K562 (cell line): ENCODE data around the gene GCHFR. TPM values are rescaled to one million over a fixed set of nuclear protein-coding genes. Genes with fewer than 3 reads are reported as not detected.

Experiments
- CHD4 ChIP-seq: fragments of 200-600 bp; sonication (generic); IDR thresholded peaks from 3 replicates; pipeline ENCODE4 v1.6.1; 2012; ENCODE audit warnings: low read depth, mild to moderate bottlenecking, mixed read lengths, low read length, inconsistent platforms; ENCODE audit not compliant: insufficient read depth, insufficient replicate concordance, poor library complexity, severe bottlenecking
- FOS ChIP-seq: IDR thresholded peaks from 3 replicates; pipeline ENCODE4 v1.6.1; 2011; ENCODE audit not compliant: insufficient read length; ENCODE audit errors: extremely low read depth
- KDM1A ChIP-seq, 2 experiments: fragments of 450-650 bp; IDR thresholded peaks; 2 replicates each; pipeline ENCODE4 v1.6.1; 2016; ENCODE audit warnings: mild to moderate bottlenecking in 2 of 2
- MIER1 ChIP-seq: fragments of 450-650 bp; IDR thresholded peaks from 2 replicates; pipeline ENCODE4 v1.6.1; 2016; ENCODE audit warnings: antibody characterized with exemption, mild to moderate bottlenecking, low read depth
- RB1 ChIP-seq: fragments of 450-650 bp; IDR thresholded peaks from 2 replicates; pipeline ENCODE4 v1.6.1; 2017; ENCODE audit warnings: low read depth, mild to moderate bottlenecking
- SETDB1 ChIP-seq: IDR thresholded peaks from one replicate; pipeline ENCODE4 v1.6.1; 2012; ENCODE audit warnings: low read length, control low read depth, inconsistent platforms
- SMAD3 ChIP-seq: fragments of 450-650 bp; formaldehyde crosslinking; conservative IDR thresholded peaks from 2 replicates; pipeline ENCODE4 v1.4.0; 2020; ENCODE audit warnings: mild to moderate bottlenecking
- SMC3 ChIP-seq: conservative IDR thresholded peaks from 2 replicates; pipeline ENCODE4 v1.6.1; 2011; ENCODE audit warnings: low read depth, low read length, improper control_type of control experiment; ENCODE audit not compliant: insufficient read depth
- TAF1 ChIP-seq: IDR thresholded peaks from 2 replicates; pipeline ENCODE4 v1.6.1; 2011; ENCODE audit warnings: mild to moderate bottlenecking, low read length, moderate library complexity; ENCODE audit not compliant: insufficient read depth, control insufficient read depth, severe bottlenecking; ENCODE audit errors: extremely low read depth
- ZNF12 ChIP-seq: sonication (generic); formaldehyde crosslinking; IDR thresholded peaks from 2 replicates; pipeline ENCODE4 v1.4.0; 2020; ENCODE audit warnings: mild to moderate bottlenecking, missing genetic modification reagents
- ZNF3 ChIP-seq: fragments of 250-450 bp; sonication (Bioruptor Pico); IDR thresholded peaks from 2 replicates; pipeline ENCODE4 v1.5.0; 2021; ENCODE audit warnings: mild to moderate bottlenecking, moderate library complexity
- ZNF668 ChIP-seq: fragments of 250-450 bp; sonication (Bioruptor Pico); IDR thresholded peaks from 2 replicates; pipeline ENCODE4 v1.8.0; 2022; ENCODE audit warnings: mild to moderate bottlenecking, inconsistent platforms
- ZNF75A ChIP-seq: fragments of 450-650 bp; formaldehyde crosslinking; IDR thresholded peaks from 2 replicates; pipeline ENCODE4 v1.4.0; 2020; ENCODE audit warnings: mild to moderate bottlenecking
- polyA plus RNA-seq, 8 experiments: library from polyadenylated mRNA; depleted of rRNA in 4 of 8; stranded (reverse) in 5 of 8; unstranded in 3 of 8; fragments of >200 nt; fragmentation: Nextera tagmentation in 2 of 8; fragmentation: Illumina TruSeq in 1 of 8; extraction: Ambion mirVana in 2 of 8; extraction: Trizol in 1 of 8; gene quantifications; 2 replicates each; pipeline versions ENCODE4 v1.2.1 to v1.2.3, GENCODE V29; 2011 to 2014; ENCODE audit warnings: inconsistent platforms in 1 of 8, missing spikeins in 1 of 8
- total RNA-seq, 7 experiments: library from RNA; depleted of rRNA in 6 of 7; stranded (reverse); fragments of >200 nt in 6 of 7; fragmentation: Illumina TruSeq in 2 of 7; extraction: Trizol in 2 of 7; gene quantifications; 2 replicates each; pipeline versions ENCODE4 v1.2.1 to v1.2.3, GENCODE V29; 2011 to 2021; ENCODE audit warnings: low replicate concordance in 1 of 7
- TF ChIP-seq, protein P1 (sequence below): fragments of 200-800 bp; sonication (Bioruptor generic); IDR thresholded peaks from 2 replicates; pipeline ENCODE4 v1.6.1; 2016; ENCODE audit warnings: missing genetic modification characterization, missing compliant biosample characterization
- TF ChIP-seq, protein P2 (sequence below): fragments of 250-450 bp; sonication (Bioruptor Pico); IDR thresholded peaks from 2 replicates; pipeline ENCODE4 v1.8.0; 2021; ENCODE audit warnings: borderline replicate concordance, mild to moderate bottlenecking, moderate library complexity; ENCODE audit not compliant: poor library complexity, severe bottlenecking
- TF ChIP-seq, protein P3 (sequence below): IDR thresholded peaks from 2 replicates; pipeline ENCODE4 v1.6.1; 2012; ENCODE audit warnings: low read depth, low read length, improper control_type of control experiment, borderline replicate concordance
- TF ChIP-seq, protein P4 (sequence below): fragments of 250-450 bp; sonication (Bioruptor Pico); IDR thresholded peaks from 2 replicates; pipeline ENCODE4 v1.4.0; 2020; ENCODE audit warnings: mild to moderate bottlenecking, moderate library complexity, borderline replicate concordance

Gene GCHFR
- total and polyA plus RNA-seq, 9 of the 15 experiments (the other 6 are each of a cell fraction or from before 2014, with no cell fraction given): 8.7 to 83.5 (median 20.8) TPM

DNA sequence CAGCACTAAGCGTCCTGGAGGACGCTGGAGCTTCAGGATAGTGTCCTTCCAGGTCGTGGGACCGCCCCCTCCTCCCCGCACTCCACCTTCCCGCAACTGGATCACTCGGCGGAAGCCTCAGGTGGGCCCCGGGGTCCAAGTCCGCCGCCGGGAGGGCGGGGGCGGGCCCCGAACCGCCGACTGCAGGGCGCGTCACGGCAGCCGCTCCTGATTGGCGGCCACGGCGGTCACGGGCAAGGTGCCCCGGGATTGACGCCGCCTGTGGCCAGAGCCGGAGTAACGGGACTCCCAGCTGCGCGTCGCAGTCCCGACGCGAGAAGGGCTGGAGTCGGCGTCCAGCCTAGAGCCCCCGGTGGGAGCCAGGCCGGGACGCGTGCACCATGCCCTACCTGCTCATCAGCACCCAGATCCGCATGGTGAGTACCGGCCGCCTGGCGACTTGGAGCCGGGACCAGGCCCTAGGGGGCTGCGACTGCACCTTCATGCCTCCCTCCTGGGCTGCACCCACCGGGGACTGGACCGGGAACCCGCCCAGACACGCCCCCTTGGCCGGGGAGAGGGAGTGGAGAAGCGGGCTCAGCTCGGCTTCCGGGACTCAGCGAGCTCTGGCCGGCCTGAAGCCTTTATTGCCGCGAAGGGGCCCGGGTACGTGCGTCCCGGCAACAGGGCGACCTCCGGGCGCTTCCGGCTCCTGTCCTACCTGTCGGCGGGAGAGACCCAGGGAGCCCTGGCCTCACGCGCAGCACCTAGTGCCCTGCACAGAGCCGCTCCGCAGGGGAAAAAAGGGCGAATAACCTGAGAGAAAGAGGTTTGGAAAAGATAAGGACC is at the start of gene GCHFR (continued):
- TF ChIP-seq ZNF3 (CRISPR knock-in tag) (no peak), TAF1 (peak; percentile 21), SETDB1 (no peak), RB1 (peak; percentile 75), SMC3 (no peak), CHD4 (no peak), ZNF668 (CRISPR knock-in tag) (no peak), ZNF12 (no peak), KDM1A (IDR thresholded peaks at IDR 0.05) (no peak), SMAD3 (CRISPR knock-in tag) (no peak), ZNF75A (CRISPR knock-in tag) (no peak), MIER1 (no peak), FOS (no peak)
- TF ChIP-seq, protein P1, sequence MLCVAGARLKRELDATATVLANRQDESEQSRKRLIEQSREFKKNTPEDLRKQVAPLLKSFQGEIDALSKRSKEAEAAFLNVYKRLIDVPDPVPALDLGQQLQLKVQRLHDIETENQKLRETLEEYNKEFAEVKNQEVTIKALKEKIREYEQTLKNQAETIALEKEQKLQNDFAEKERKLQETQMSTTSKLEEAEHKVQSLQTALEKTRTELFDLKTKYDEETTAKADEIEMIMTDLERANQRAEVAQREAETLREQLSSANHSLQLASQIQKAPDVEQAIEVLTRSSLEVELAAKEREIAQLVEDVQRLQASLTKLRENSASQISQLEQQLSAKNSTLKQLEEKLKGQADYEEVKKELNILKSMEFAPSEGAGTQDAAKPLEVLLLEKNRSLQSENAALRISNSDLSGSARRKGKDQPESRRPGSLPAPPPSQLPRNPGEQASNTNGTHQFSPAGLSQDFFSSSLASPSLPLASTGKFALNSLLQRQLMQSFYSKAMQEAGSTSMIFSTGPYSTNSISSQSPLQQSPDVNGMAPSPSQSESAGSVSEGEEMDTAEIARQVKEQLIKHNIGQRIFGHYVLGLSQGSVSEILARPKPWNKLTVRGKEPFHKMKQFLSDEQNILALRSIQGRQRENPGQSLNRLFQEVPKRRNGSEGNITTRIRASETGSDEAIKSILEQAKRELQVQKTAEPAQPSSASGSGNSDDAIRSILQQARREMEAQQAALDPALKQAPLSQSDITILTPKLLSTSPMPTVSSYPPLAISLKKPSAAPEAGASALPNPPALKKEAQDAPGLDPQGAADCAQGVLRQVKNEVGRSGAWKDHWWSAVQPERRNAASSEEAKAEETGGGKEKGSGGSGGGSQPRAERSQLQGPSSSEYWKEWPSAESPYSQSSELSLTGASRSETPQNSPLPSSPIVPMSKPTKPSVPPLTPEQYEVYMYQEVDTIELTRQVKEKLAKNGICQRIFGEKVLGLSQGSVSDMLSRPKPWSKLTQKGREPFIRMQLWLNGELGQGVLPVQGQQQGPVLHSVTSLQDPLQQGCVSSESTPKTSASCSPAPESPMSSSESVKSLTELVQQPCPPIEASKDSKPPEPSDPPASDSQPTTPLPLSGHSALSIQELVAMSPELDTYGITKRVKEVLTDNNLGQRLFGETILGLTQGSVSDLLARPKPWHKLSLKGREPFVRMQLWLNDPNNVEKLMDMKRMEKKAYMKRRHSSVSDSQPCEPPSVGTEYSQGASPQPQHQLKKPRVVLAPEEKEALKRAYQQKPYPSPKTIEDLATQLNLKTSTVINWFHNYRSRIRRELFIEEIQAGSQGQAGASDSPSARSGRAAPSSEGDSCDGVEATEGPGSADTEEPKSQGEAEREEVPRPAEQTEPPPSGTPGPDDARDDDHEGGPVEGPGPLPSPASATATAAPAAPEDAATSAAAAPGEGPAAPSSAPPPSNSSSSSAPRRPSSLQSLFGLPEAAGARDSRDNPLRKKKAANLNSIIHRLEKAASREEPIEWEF: 0 out of 2 replicates have a peak, but pooled peaks have one; percentile 16
- TF ChIP-seq, protein P2, sequence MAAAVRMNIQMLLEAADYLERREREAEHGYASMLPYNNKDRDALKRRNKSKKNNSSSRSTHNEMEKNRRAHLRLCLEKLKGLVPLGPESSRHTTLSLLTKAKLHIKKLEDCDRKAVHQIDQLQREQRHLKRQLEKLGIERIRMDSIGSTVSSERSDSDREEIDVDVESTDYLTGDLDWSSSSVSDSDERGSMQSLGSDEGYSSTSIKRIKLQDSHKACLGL: no peak
- TF ChIP-seq, protein P3, sequence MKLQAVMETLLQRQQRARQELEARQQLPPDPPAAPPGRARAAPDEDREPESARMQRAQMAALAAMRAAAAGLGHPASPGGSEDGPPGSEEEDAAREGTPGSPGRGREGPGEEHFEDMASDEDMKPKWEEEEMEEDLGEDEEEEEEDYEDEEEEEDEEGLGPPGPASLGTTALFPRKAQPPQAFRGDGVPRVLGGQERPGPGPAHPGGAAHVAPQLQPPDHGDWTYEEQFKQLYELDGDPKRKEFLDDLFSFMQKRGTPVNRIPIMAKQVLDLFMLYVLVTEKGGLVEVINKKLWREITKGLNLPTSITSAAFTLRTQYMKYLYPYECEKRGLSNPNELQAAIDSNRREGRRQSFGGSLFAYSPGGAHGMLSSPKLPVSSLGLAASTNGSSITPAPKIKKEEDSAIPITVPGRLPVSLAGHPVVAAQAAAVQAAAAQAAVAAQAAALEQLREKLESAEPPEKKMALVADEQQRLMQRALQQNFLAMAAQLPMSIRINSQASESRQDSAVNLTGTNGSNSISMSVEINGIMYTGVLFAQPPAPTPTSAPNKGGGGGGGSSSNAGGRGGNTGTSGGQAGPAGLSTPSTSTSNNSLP: no peak
- TF ChIP-seq, protein P4, sequence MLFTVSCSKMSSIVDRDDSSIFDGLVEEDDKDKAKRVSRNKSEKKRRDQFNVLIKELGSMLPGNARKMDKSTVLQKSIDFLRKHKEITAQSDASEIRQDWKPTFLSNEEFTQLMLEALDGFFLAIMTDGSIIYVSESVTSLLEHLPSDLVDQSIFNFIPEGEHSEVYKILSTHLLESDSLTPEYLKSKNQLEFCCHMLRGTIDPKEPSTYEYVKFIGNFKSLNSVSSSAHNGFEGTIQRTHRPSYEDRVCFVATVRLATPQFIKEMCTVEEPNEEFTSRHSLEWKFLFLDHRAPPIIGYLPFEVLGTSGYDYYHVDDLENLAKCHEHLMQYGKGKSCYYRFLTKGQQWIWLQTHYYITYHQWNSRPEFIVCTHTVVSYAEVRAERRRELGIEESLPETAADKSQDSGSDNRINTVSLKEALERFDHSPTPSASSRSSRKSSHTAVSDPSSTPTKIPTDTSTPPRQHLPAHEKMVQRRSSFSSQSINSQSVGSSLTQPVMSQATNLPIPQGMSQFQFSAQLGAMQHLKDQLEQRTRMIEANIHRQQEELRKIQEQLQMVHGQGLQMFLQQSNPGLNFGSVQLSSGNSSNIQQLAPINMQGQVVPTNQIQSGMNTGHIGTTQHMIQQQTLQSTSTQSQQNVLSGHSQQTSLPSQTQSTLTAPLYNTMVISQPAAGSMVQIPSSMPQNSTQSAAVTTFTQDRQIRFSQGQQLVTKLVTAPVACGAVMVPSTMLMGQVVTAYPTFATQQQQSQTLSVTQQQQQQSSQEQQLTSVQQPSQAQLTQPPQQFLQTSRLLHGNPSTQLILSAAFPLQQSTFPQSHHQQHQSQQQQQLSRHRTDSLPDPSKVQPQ (CRISPR knock-in tag): no peak
